ENCODE measurements around the gene DLG5.

- TF ChIP-seq ZNF217 (IDR thresholded peaks at IDR 0.05) (no peak), STAT1 (conservative IDR thresholded peaks at IDR 0.05) (no peak), REST (IDR thresholded peaks at IDR 0.05; ENCODE audit: low read depth, low read length) (no peak), EZH2 (IDR thresholded peaks at IDR 0.05; ENCODE audit: borderline replicate concordance, control insufficient read depth, low read depth, low read length) (no peak), CREM (IDR thresholded peaks at IDR 0.05; ENCODE audit: low read depth) (no peak)
These were observed 97.2 kb downstream of the DLG5 start for GRCh38 chr10:77829356-77829755.
